RWPE1 (cell line): Measurements from ENCODE around the gene RHOT2.

Source experiments
- CTCF ChIA-PET: fragments of 350-600 bp; sonication (Branson Sonifier 250); formaldehyde crosslinking; extraction: SDS; loops from one replicate; lab custom pipeline; 2021; lab: Yijun Ruan, JAX
- POLR2A ChIA-PET: fragments of 400-600 bp; formaldehyde crosslinking; extraction: SDS; loops from one replicate; lab custom pipeline; 2020; ENCODE audit warnings: antibody characterized with exemption; ENCODE audit not compliant: low non-redundant PET; lab: Yijun Ruan, JAX
- DNase-seq: peaks from one replicate; pipeline ENCODE4 v3.0.0; 2012; ENCODE audit warnings: low spot score
- H3K27ac ChIP-seq: fragments of 450-650 bp; 2 replicates; pipeline ENCODE4 v1.5.1; 2017
- TF ChIP-seq, protein P1 (sequence below): fragments of 450-650 bp; conservative IDR thresholded peaks from 2 replicates; pipeline ENCODE4 v1.5.1; 2017; ENCODE audit warnings: low read depth, mild to moderate bottlenecking

Gene RHOT2

DNA sequence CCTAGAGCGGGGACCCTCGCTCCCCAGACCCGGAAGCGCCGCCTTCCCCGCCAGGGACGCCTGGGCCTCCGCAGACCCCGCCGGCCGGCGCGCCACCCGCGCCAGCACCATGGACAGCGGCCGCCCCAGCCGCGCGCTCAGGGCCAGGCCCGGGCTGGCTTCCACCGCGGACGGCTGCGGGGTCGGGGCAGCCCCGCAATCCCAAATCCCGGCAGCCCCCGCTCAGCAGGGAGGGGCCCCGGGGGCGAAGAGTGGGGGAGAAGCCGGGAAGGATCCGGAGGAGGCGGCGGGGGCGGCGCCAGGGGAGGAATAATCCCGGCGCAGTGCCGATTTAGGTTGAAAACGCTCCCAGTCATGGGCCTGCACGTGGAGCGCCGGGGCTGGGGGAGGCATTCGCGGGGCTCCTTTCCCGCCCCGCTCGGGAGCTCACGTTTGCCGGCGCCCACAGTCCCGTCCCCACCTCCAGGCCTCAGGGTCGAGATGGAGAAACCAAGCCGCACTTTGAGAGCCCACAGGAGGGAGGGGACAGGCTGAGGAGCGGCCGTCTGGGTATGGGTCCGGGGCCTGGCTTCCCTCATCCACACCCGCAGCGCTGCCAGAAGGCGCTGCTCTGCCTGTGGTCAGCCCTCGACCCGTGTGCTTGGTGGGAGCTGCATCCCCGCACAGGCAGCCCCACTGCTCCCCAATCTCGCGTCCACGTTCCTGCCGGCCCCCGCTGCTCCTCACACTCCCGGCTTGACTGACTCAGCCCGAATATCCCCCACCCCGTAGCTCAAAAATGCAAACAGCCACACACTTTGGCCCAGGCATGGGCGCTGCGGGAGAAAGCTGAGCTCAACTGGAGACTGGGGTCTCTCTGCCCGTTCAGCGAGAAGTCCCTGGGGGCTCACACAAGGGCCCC is 33.0 kb downstream of the RHOT2 start:
- TF ChIP-seq, protein P1, sequence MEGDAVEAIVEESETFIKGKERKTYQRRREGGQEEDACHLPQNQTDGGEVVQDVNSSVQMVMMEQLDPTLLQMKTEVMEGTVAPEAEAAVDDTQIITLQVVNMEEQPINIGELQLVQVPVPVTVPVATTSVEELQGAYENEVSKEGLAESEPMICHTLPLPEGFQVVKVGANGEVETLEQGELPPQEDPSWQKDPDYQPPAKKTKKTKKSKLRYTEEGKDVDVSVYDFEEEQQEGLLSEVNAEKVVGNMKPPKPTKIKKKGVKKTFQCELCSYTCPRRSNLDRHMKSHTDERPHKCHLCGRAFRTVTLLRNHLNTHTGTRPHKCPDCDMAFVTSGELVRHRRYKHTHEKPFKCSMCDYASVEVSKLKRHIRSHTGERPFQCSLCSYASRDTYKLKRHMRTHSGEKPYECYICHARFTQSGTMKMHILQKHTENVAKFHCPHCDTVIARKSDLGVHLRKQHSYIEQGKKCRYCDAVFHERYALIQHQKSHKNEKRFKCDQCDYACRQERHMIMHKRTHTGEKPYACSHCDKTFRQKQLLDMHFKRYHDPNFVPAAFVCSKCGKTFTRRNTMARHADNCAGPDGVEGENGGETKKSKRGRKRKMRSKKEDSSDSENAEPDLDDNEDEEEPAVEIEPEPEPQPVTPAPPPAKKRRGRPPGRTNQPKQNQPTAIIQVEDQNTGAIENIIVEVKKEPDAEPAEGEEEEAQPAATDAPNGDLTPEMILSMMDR, result no peak
- no peak overlapping the region for H3K27ac ChIP-seq
- CTCF ChIA-PET, result interaction anchor here (0.7 to 0.9 kb wide), 2 partner anchors 9 to 14 kb away, joined by 3 read pairs; no protein-coding TSS in a partner anchor
- POLR2A ChIA-PET, result no interaction called here
- DNase-seq, result no peak

DNA sequence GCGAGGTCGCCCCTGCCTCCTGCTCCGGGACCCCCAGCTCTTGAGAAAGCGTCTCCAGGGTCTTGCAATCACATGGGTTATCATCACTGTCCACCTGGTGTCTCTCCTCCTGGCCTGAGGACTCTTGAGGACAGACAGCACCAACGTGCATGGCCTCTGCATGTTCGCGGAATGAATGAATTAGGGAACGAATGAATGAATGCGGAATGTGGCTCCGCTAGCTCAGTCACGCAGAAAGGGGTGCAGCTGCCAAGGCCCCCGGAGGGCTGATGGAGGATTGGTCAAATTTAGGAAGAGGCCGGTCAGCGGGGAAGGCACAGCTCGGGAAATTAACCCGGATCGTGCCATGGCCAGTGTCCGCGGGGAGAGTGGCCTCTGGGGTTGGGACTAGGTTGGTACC is 34.4 kb downstream of the RHOT2 start:
- CTCF ChIA-PET, result no interaction called here
- no peak overlapping the region for H3K27ac ChIP-seq
- TF ChIP-seq, protein P1, result no peak
- POLR2A ChIA-PET, result interaction anchor here (1.3 kb wide), 1 partner anchor 11 kb away, joined by 5 read pairs; no protein-coding TSS in a partner anchor
- no peak for DNase-seq

DNA sequence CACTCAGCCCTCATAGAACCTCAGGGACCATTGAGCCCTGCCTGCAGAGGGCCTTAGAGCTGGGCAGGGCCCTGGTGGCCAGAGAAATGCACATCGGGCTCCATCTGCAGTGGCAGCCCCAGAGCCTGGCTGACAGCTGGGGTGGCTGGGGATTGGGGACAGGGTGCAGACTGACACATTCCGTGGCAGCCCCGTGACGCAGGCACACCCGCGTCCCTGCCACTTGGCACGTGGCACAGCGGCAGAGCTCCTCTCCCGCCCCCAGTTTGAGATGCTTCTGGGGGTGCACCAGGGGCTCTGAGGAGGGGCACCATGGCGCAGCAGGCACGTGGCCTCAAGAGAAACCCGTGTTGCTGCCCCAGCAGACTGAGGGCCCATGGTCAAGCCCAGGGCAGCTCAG is 35.5 kb downstream of the RHOT2 start:
- no peak overlapping the region; the same call in 1 of the 2 replicates for H3K27ac ChIP-seq
- DNase-seq, result no peak
- CTCF ChIA-PET, result interaction anchor here (0.9 kb wide), 1 partner anchor 82 kb away, joined by 3 read pairs; no protein-coding TSS in a partner anchor
- POLR2A ChIA-PET, result interaction anchor here (0.6 to 1.3 kb wide), 2 partner anchors 10 to 109 kb away, joined by 3 to 5 read pairs; no protein-coding TSS in a partner anchor
- TF ChIP-seq, protein P1, result no peak

DNA sequence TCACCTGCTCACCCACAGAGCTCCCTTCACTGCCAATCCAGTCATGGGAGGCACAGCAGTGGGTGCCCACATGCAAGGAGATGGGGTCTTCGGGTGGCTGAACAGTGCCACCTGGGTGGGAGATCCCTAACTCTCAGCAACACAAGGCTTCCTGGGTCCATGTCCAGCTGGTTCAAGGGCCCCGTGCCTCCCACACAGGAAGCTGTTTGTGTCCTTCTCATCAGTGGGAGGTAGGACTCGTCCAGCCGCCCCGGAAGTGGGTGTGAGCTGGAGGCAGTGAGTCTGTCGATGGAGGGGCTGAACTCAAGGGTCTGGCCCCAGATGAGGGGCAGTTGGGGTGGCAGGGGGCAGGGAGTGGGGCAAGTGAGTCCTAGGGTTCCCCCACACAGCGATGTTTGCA is 36.1 kb downstream of the RHOT2 start:
- CTCF ChIA-PET, result interaction anchor here (0.5 to 0.9 kb wide), 2 partner anchors 81 to 255 kb away, joined by 3 read pairs; no protein-coding TSS in a partner anchor
- peak overlapping the region; percentile 87 for H3K27ac ChIP-seq
- no peak for DNase-seq
- TF ChIP-seq, protein P1, result no peak
- POLR2A ChIA-PET, result interaction anchor here (0.6 kb wide), 1 partner anchor 110 kb away, joined by 3 read pairs; no protein-coding TSS in a partner anchor

DNA sequence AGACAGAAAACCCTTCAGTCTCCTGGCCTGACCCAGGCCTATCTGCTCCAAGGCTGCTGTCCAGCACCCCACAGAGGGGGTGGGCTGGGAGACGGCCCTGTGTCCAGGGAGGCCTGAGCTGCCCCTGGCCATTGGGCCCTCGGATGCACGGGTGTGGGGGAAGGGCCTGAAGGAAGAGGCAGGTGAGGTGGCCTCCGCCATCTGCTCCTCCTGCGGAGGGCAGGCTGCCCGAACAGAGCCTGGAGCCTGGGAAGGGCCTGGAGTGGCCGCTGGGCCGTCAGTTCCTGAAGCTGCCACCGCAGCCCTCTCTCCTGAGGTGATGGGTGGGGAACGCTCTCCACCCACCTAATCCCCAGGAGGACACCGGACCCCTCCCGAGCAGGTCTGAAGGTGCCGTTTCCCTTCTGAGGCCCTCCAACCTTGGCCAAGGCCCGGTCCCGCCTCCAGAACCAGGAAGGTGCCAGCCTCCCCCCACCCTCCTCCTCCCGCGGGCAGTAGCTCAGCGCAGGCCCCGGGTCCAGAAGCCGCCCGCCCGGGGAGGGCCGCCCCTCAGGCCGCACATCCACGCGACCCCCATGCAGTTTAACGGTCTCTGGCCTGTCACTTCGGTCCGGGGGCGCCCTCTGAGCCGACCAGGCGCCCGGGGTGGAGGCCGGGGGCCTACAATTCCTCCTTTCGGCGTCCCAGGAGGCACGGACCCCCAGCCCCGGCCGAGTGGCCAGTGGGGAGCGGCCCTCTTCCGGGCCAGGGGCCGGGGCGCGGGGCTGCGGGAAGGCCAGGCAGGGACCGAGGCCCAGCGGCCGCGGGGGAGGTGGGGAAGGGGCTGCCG is 36.8 kb downstream of the RHOT2 start:
- CTCF ChIA-PET, result interaction anchor here (0.5 kb wide), 1 partner anchor 256 kb away, joined by 3 read pairs; no protein-coding TSS in a partner anchor

More for the DNA sequence above, 36.8 kb downstream of the RHOT2 start:
- no peak for DNase-seq
- TF ChIP-seq, protein P1, result no peak
- peak overlapping the region; percentile 87 for H3K27ac ChIP-seq
- POLR2A ChIA-PET, result no interaction called here
